HG03354 (cell line): Measurements from ENCODE around the gene MRM1.

Experiments
- ATAC-seq: cut with Tn5 transposase; IDR thresholded peaks from one replicate; pipeline ENCODE4 v1.9.1; 2021; ENCODE audit warnings: mild to moderate bottlenecking; ENCODE audit not compliant: unreplicated experiment, poor library complexity, severe bottlenecking

Gene MRM1

DNA sequence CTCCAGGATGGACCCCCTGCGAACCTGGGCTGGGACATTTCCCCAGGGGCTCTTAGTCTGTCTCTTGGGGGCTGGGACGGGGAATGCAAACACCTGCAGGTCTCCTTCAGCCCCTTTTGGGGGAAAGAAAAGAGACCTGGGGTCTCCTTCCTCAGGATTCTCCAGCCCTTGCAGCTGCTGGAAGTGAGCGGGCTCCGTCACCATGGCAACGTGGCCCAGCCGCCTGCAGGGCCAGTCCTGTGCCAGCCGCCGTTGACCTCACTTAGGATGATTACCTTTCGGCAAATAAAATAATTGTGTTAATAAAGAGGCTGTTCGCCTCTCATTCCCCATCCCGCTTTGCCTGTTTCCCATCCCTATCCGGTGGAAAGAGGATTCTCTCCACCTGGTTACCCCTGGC, 25.7 kb downstream of the MRM1 start:
- no peak for ATAC-seq

GRCh38 chr17:36628576-36628975, 27.2 kb downstream of the MRM1 start:
- ATAC-seq, result no peak

GRCh38 chr17:36629252-36629847, 28.0 kb downstream of the MRM1 start:
- ATAC-seq, result no peak

GRCh38 chr17:36629970-36630502, 28.7 kb downstream of the MRM1 start:
- ATAC-seq, result no peak

DNA sequence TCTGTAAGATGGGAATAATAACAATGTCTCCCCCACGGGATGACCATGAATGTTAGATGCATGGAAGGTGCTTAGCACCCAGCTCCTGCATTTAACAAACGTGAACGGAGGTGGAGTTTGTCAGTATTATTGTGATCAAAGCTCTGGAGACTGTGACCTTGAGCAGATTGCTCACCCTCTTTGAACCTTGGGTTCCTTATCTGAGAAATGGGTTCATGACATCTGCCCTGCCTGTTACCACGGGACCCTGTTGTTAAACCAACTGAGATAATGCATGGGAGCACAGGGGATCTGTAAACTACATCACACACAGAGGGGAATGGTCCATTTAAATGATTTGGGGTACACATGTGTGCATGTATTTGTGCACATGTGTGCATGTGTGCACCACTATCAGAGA, 29.6 kb downstream of the MRM1 start:
- no peak for ATAC-seq

- no peak for ATAC-seq
These were observed 31.8 kb downstream of the MRM1 start for GRCh38 chr17:36632916-36633771.

DNA sequence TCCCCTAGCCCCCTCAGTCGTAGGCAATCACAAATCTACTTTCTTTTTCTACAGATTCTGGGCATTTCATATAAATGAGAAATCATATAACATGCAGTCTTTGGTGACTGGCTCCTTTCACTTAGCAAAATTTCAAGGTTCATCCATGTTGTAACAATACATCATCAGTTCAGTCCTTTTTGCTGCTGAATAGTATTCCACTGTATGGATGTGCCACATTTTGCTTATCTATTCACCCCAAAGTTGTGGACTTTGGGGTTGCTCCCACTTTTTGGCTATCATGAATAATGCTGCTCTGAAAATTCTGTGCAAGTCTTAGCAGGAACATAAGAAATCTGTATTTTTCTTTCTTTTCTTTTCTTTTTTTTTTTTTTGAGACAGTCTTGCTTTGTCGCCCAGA, 39.0 kb downstream of the MRM1 start:
- ATAC-seq, result no peak

DNA sequence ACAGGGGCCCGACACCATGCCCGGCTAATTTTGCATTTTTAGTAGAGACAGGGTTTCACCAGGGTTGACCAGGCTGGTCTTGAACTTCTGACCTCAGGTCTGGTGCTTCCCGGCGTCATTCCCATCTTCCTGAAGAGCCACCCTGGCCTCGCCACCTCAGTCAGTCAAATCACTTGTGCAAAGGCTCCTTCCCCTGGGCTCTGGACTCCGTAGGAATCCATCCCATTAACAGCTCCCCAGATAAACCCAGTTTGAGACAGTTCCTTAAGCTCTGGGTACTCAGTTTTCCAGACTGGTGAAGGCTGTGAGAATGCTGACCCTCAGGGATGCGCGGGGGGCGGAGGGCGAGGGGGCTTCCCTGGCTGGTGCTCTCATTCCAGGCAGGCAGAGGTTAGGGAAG, 39.5 kb downstream of the MRM1 start:
- no peak for ATAC-seq

DNA sequence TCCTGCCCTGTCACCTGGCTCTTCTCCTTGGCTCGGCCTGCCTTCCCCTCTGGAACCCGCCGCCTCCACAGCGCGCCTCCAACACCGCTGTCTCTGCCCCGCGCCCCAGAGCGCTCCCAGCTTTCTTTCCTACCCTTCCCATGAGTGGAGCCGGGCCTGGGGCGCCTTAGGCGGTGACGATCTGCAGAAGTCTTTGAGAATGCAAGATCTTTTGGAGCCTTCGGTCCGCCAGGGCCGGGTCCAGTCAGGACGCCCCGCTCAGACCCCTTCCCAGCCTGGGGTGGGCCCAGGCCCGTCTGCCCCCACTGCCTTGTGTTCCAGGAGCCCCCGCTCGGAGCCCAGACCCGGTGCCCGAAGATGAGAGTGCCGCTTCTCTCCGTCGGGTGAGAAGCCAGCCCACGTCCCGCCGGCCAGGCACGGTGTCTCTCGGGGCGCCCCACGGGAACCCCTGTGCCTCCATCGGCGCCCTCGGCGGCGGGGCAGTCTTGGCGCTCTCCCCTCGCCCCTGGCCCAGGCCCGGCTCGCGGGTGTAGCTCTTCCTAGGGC, 40.0 kb downstream of the MRM1 start:
- no peak for ATAC-seq

GRCh38 chr17:36641877-36642845, 40.8 kb downstream of the MRM1 start:
- ATAC-seq, result no peak

- ATAC-seq, result no peak
These were observed 41.8 kb downstream of the MRM1 start for GRCh38 chr17:36643086-36643685.

GRCh38 chr17:36645422-36645821, 44.0 kb downstream of the MRM1 start:
- ATAC-seq, result no peak

- ATAC-seq, result no peak
These were observed 46.3 kb downstream of the MRM1 start for GRCh38 chr17:36647636-36648035.

DNA sequence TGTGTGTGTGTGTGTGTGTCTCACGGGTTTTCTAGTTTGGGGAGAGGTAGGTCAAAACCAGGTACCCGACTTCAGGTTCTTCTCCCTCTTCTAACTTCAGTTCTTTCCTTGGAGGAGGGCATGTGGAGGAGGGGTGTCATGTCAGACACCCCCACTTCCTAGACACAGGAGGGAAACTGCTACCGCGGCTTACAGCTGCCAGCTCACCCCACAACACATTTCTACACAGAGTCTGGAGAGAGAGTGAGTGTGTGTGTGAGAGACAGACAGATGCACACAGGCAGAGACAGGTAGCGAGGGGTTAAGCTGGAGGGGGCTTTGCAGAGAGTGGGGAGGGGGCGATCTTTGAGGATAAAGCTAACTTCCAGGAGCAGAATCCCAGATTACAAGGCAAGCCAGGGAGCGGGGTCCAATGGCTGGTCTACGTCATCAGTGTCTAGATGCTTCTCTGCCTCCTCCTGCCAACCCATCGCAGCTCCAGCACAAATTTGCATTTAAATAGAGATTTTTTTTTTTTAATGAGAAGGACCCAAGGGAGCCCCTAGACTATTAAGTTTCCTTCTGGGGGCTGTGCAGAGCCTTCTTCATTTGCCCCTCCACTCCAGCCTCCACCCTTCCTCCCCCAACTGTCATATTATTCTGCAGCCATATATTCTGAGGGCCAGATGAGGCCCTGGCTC, 48.9 kb downstream of the MRM1 start:
- ATAC-seq, result no peak

GRCh38 chr17:36653374-36653773, 52.0 kb downstream of the MRM1 start:
- ATAC-seq, result no peak

GRCh38 chr17:36653856-36654255, 52.5 kb downstream of the MRM1 start:
- ATAC-seq, result no peak

- ATAC-seq, result no peak
These were observed 54.3 kb downstream of the MRM1 start for GRCh38 chr17:36655726-36656125.

- no peak for ATAC-seq
These were observed 56.0 kb downstream of the MRM1 start for GRCh38 chr17:36657390-36657762.
